ENCODE results near the gene DPH3.

DPH3 gene

DNA sequence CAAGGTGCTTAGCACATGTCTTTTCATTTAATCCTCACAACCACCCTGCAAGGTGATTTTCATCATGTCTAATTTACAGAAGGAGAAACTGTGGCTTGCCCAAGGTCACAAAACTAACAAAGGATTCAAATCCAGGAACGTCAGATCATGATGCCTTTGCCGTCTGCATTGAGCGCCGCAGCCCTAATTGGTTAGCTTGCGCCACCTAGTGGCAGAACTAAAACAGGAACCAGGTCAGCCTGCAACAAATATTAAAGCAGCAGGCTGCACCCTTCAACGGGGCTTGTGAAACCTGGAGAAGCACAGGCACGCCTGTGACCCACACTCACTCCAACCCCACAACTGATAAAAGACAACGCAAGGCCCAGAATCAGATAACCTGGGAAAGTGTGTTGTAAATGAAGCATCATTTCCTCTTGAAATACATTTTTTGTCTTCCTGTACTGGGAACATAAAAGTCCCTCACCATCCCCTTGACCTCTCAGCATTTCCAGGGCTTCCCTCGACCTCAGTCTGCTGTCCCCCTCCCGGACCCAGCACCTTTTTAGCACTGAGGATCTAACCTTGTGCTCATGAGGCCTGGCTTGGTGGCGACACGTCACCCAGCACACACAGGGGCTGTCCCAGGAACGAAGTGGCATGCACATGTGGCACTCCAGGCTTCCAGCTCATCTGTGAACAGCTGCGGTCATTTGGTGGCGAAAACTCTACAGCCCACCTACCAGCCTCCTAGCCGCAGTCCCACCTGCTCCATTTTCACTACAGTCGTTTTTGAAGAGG lies 17.3 kb downstream of the DPH3 start:
- no peaks in the 10 kb centered on the region for H3K9me3 ChIP-seq (ENCODE audit: control insufficient read depth, low read length)
- 45 to 50% methylated on average over 13 to 14 of the region's 17 CpGs for WGBS, 2 experiments (ENCODE audit: insufficient coverage in 2 of 2)
- no peaks in the 10 kb centered on the region for H3K36me3 ChIP-seq (ENCODE audit: control insufficient read depth, insufficient read depth, low read length)

DNA sequence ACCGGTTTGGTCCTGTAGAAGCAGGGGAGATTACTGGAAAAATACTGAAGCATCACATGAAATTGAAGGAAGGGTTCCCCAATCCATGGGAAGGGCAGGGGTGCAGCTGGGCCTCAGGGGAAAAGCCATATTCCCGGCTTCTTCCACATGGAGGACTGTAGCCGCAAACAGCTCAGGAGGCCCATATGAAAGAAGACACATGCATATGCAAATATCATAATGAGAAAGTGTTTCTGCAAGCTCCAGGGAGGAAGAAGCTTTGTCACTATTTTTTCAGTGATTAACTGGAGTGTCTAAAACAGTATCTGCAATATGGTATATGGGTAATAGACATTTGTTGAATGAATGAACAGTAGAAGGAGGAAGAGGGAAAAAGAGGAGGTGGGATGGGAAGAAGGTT lies 19.1 kb downstream of the DPH3 start:
- peaks cover 16% of the 10 kb centered on the region for H3K4me1 ChIP-seq (ENCODE audit: control insufficient read depth, insufficient read depth, low read length, poor library complexity, severe bottlenecking)
- 91 to 100% methylated on average over 1 of the region's 3 CpGs for WGBS, 2 experiments (ENCODE audit: insufficient coverage in 2 of 2)
- H3K36me3 ChIP-seq (ENCODE audit: control insufficient read depth, insufficient read depth, low read length) = no peaks in the 10 kb centered on the region
- H3K27ac ChIP-seq (ENCODE audit: low read depth, low read length, severe bottlenecking) = no peak overlapping the region
- H3K4me3 ChIP-seq (ENCODE audit: extremely low read depth, insufficient read depth, low read length, poor library complexity, severe bottlenecking) = no peak overlapping the region
- H3K9me3 ChIP-seq (ENCODE audit: control insufficient read depth, low read length) = no peaks in the 10 kb centered on the region

More for the DNA sequence above, 17.3 kb downstream of the DPH3 start:
- no peak overlapping the region for H3K27ac ChIP-seq (ENCODE audit: low read depth, low read length, severe bottlenecking)
- H3K4me1 ChIP-seq (ENCODE audit: control insufficient read depth, insufficient read depth, low read length, poor library complexity, severe bottlenecking) = peaks cover 18% of the 10 kb centered on the region
- no peak overlapping the region for H3K4me3 ChIP-seq (ENCODE audit: extremely low read depth, insufficient read depth, low read length, poor library complexity, severe bottlenecking)

DNA sequence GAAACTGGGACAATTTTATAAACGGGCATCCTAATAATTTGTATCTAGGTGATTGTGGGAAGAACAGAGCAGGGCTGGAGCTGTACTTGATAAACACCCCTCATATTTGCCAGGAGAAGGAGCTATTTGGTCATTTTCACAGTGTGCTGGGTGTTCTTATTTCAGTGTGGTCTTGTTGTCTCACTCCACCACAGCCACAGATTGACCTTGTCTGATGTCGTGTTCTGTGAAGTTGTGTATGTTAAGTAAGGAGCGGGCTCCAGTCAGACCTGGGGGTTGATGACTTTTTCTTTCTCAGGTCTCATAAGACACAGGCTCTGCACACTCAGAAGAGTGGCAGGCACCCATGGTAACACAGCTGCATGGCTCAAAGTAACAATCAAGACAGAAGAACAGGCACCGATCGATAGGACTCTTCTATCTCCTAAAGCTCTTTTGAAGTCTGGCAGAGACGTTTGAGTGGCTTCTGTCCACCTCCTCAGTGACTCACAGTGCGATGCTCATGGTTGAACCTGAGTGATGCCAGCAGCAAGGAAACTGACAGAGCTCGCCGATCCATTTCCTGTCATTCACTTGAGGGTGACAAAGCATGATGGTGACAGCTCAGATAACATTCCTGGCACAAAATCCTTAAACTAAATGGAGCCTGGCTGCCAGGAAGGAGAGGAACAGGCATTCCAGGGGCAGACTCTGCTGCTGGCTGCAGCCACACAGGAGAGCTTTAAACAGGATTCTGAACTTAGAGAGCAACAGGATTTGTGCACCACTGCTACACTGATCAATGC lies 20.8 kb downstream of the DPH3 start:
- WGBS, 2 experiments (ENCODE audit: insufficient coverage in 2 of 2) = 67 to 80% methylated on average over 4 to 5 of the region's 9 CpGs
- Histone ChIP-seq H3K27ac (ENCODE audit: low read depth, low read length, severe bottlenecking) (peak overlapping the region; percentile 72), H3K4me3 (ENCODE audit: extremely low read depth, insufficient read depth, low read length, poor library complexity, severe bottlenecking) (no peak overlapping the region), H3K9me3 (ENCODE audit: control insufficient read depth, low read length) (no peaks in the 10 kb centered on the region), H3K4me1 (ENCODE audit: control insufficient read depth, insufficient read depth, low read length, poor library complexity, severe bottlenecking) (peaks cover 16% of the 10 kb centered on the region), H3K36me3 (ENCODE audit: control insufficient read depth, insufficient read depth, low read length) (no peaks in the 10 kb centered on the region)

DNA sequence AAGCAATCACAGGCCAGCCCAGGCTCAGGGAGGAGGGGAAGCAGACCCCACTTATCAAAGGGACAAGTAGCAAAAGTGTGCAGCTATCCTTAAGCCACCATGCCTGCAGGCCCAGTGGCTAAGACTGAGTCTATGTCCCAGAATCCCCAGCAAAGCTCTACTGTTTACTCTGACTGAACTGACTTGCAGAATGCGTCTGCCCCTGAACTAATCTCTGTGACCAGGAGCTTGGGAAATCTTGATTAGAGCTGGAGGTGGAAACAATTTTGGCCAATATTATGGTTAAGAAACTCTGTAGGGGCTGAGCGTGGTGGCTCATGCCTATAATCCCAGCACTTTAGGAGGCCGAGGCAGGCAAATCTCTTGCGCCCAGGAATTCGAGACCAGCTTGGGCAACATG lies 22.6 kb downstream of the DPH3 start:
- H3K27ac ChIP-seq (ENCODE audit: low read depth, low read length, severe bottlenecking) = no peak overlapping the region
- H3K36me3 ChIP-seq (ENCODE audit: control insufficient read depth, insufficient read depth, low read length) = no peaks in the 10 kb centered on the region
- H3K4me1 ChIP-seq (ENCODE audit: control insufficient read depth, insufficient read depth, low read length, poor library complexity, severe bottlenecking) = peaks cover 16% of the 10 kb centered on the region
- no peak overlapping the region for H3K4me3 ChIP-seq (ENCODE audit: extremely low read depth, insufficient read depth, low read length, poor library complexity, severe bottlenecking)
- 90% methylated on average over 2 of the region's 5 CpGs; no CpG with 5 or more reads in 1 of the 2 experiments for WGBS, 2 experiments (ENCODE audit: insufficient coverage in 2 of 2)
- H3K9me3 ChIP-seq (ENCODE audit: control insufficient read depth, low read length) = no peaks in the 10 kb centered on the region

DNA sequence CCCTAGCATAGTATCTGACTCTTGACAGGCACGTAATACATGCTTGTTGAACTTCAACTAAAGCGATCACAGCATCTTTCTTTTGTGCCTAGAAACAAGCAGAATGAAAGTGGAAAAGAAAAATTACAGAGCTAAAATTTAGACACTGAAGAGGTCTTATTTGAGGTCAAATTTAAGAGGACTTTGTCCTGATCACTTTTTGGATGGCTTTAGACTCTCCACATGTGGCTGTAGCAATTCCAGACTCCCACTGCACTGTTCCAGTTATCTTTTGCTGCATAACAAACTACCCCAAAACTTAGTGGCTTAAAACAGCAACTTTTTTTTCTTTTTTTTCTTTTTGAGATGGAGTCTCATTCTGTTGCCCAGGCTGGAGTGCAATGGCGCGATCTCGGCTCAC lies 23.5 kb downstream of the DPH3 start:
- Histone ChIP-seq H3K4me3 (ENCODE audit: extremely low read depth, insufficient read depth, low read length, poor library complexity, severe bottlenecking) (no peak overlapping the region), H3K9me3 (ENCODE audit: control insufficient read depth, low read length) (no peaks in the 10 kb centered on the region), H3K27ac (ENCODE audit: low read depth, low read length, severe bottlenecking) (no peak overlapping the region), H3K4me1 (ENCODE audit: control insufficient read depth, insufficient read depth, low read length, poor library complexity, severe bottlenecking) (peaks cover 16% of the 10 kb centered on the region), H3K36me3 (ENCODE audit: control insufficient read depth, insufficient read depth, low read length) (no peaks in the 10 kb centered on the region)
- 95 to 100% methylated on average over 2 to 5 of the region's 5 CpGs for WGBS, 2 experiments (ENCODE audit: insufficient coverage in 2 of 2)

DNA sequence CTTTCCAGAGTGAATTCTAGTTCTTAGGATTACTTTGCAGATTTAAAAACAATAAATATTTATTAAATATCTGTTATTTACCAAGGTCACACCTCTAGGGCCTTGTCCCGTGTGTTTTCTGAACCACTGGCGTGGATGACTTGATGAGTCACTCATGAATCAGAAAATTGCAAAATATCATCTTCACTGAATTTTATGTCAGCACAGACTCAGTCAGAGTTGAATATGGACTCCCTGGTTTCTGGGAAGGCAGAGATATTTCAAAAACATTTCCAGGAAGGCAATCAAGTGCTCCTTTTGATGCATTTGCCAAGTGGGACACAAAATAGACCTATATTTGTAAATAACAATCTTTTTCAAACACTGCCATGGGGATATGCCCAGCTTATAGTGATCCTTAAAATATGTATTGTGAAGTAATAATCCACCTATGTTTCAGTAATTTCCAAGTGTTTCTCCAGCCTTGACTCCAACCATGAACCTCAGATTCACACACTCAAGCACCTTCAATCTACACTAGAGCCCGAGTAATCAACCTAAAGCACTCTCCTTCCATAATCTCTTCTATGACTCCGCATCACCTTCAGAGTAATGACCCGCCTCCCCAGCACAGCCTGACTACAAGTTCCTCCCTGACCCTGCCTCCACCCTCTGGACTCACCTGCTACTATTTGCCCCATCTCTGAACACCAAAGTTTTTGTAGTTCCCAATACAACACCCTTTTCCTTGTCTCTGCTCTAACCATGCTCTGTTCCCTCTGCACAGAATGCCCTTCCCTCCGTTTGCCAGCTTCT lies 24.3 kb downstream of the DPH3 start:
- Histone ChIP-seq H3K4me3 (ENCODE audit: extremely low read depth, insufficient read depth, low read length, poor library complexity, severe bottlenecking) (no peak overlapping the region), H3K27ac (ENCODE audit: low read depth, low read length, severe bottlenecking) (no peak overlapping the region)
- 92 to 94% methylated on average over 6 of the region's 6 CpGs for WGBS, 2 experiments (ENCODE audit: insufficient coverage in 2 of 2)

DNA sequence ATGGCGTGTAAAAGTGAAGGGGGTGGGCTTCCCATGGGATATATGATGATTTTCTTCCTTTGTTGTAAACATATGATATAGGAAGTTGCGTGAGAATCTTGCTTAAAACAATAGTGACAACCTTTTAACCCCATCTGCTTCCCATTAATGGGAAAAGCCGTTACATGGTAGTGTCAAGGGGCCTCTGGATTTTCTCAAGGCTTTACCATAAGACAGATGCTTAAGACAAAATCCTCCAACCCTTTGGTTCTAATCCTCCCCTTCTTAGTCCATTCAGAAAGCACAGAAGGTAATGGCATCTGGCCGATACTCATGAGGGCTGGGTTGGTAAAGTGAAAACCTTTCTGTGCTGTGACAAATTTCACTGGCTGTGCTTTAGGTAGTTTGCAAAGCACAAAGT lies 25.0 kb downstream of the DPH3 start:
- Histone ChIP-seq H3K4me1 (ENCODE audit: control insufficient read depth, insufficient read depth, low read length, poor library complexity, severe bottlenecking) (peaks cover 16% of the 10 kb centered on the region), H3K36me3 (ENCODE audit: control insufficient read depth, insufficient read depth, low read length) (no peaks in the 10 kb centered on the region), H3K27ac (ENCODE audit: low read depth, low read length, severe bottlenecking) (no peak overlapping the region), H3K9me3 (ENCODE audit: control insufficient read depth, low read length) (no peaks in the 10 kb centered on the region), H3K4me3 (ENCODE audit: extremely low read depth, insufficient read depth, low read length, poor library complexity, severe bottlenecking) (no peak overlapping the region)
- 100% methylated on average over 1 of the region's 4 CpGs; no CpG with 5 or more reads in 1 of the 2 experiments for WGBS, 2 experiments (ENCODE audit: insufficient coverage in 2 of 2)

More for the DNA sequence above, 24.3 kb downstream of the DPH3 start:
- peaks cover 16% of the 10 kb centered on the region for H3K4me1 ChIP-seq (ENCODE audit: control insufficient read depth, insufficient read depth, low read length, poor library complexity, severe bottlenecking)
- no peaks in the 10 kb centered on the region for H3K9me3 ChIP-seq (ENCODE audit: control insufficient read depth, low read length)
- H3K36me3 ChIP-seq (ENCODE audit: control insufficient read depth, insufficient read depth, low read length) = no peaks in the 10 kb centered on the region

DNA sequence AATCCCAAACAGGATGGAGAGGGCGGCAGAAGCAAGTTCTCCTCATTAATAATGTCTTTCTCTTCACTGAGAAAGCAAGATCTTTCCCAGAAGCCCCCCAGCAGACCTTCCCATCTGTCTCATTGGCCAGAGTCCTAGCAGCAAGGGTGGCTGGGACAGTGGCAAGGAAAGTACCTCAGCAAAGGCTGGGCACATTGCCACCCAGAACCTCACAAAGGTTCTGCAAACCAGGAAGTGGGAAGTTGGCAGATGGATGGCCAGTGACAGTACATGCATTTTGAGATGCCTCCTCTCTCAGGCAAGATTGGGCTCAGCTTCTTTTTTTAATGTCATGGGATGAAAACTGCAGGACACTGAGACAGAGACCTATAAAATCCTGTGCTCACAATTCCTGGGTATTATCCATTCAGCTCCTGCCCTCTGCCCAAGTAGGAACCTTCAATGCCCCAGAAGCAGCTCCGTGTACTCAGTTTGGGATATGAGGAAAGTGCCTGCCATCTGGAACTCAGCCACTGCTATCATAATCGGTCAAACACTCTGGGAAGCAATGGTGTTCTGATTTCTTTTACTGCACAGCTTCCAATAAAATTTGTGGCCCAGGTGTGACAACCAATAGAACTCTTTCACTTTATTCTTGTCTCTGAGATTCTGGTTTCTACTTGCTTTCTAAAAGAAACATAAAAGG lies 25.5 kb downstream of the DPH3 start:
- Histone ChIP-seq H3K4me1 (ENCODE audit: control insufficient read depth, insufficient read depth, low read length, poor library complexity, severe bottlenecking) (peaks cover 11% of the 10 kb centered on the region), H3K27ac (ENCODE audit: low read depth, low read length, severe bottlenecking) (no peak overlapping the region), H3K4me3 (ENCODE audit: extremely low read depth, insufficient read depth, low read length, poor library complexity, severe bottlenecking) (no peak overlapping the region), H3K9me3 (ENCODE audit: control insufficient read depth, low read length) (no peaks in the 10 kb centered on the region), H3K36me3 (ENCODE audit: control insufficient read depth, insufficient read depth, low read length) (no peaks in the 10 kb centered on the region)
- WGBS, 2 experiments (ENCODE audit: insufficient coverage in 2 of 2) = 79 to 93% methylated on average over 2 to 3 of the region's 3 CpGs

DNA sequence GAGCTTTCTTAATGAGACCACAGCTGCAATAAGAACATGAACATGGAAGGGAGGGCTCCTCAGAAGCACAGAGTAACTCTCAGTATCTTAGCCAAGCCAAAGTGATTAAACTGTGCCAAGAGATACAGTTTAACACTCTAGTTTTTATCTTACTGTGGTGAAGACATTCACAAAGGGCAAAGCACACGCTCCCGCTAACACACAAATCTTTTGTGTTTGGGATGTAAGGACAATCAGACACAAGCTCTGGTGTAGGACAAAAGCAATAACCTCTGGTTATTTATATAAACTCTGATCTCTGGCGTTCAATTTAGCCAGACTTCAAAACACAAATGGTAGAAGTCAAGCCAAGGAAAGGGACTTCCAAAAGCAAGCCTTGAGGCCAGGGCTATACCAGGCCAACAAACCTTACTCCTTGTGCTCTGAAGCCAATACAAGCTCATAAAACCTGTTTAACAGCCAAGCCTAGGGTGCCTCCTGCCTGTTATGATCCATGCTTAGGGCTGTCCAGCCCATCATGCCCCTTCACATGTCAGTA lies 27.8 kb downstream of the DPH3 start:
- Histone ChIP-seq H3K27ac (ENCODE audit: low read depth, low read length, severe bottlenecking) (no peak overlapping the region), H3K9me3 (ENCODE audit: control insufficient read depth, low read length) (no peaks in the 10 kb centered on the region), H3K4me3 (ENCODE audit: extremely low read depth, insufficient read depth, low read length, poor library complexity, severe bottlenecking) (no peak overlapping the region), H3K4me1 (ENCODE audit: control insufficient read depth, insufficient read depth, low read length, poor library complexity, severe bottlenecking) (no peaks in the 10 kb centered on the region), H3K36me3 (ENCODE audit: control insufficient read depth, insufficient read depth, low read length) (no peaks in the 10 kb centered on the region)
- WGBS, 2 experiments (ENCODE audit: insufficient coverage in 2 of 2) = 94 to 100% methylated on average over 1 to 3 of the region's 3 CpGs
